OCI-LY7 (cell line): ENCODE data around the gene AGMAT. TPM values are rescaled to one million over a fixed set of nuclear protein-coding genes. Genes with fewer than 3 reads are reported as not detected.

Source experiments
- BruUV-seq: library from RNA; stranded (reverse); fragments of 400-500 nt; replicated peaks from 2 replicates; lab custom pipeline; 2021; lab: Mats Ljungman, UMichigan
- CTCF ChIA-PET: fragments of 300-600 bp; sonication (Branson Sonifier 250); formaldehyde crosslinking; loops from one replicate; lab custom pipeline; 2022; ENCODE audit warnings: antibody characterized with exemption; ENCODE audit not compliant: unreplicated experiment; lab: Charles Lee
- POLR2A ChIA-PET: fragments of 300-600 bp; sonication (Branson Sonifier 250); formaldehyde crosslinking; loops from one replicate; lab custom pipeline; 2022; ENCODE audit warnings: antibody characterized with exemption; lab: Charles Lee
- DNase-seq: peaks from one replicate; pipeline ENCODE4 v3.0.0-alpha.2; 2015; ENCODE audit warnings: low spot score
- H2AFZ ChIP-seq: fragments of 200-600 bp; sonication (generic), shearing (Covaris generic); 2 replicates; pipeline ENCODE4 v1.6.1; 2014; ENCODE audit warnings: mild to moderate bottlenecking, antibody characterized with exemption, low read length, moderate library complexity
- H3K27ac ChIP-seq: fragments of 200-600 bp; sonication (generic); 2 replicates; pipeline ENCODE4 v1.5.1; 2014; ENCODE audit warnings: mixed run types, low read depth, mild to moderate bottlenecking, moderate library complexity, low read length, inconsistent platforms; ENCODE audit not compliant: poor library complexity, severe bottlenecking
- H3K36me3 ChIP-seq: fragments of 200-600 bp; sonication (generic); 2 replicates; pipeline ENCODE4 v1.6.1; 2014; ENCODE audit warnings: mild to moderate bottlenecking, antibody characterized with exemption, low read length, moderate library complexity, mixed read lengths; ENCODE audit not compliant: insufficient read depth
- H3K4me1 ChIP-seq: fragments of 200-600 bp; sonication (generic); 2 replicates; pipeline ENCODE4 v1.5.1; 2014; ENCODE audit warnings: mild to moderate bottlenecking, low read length; ENCODE audit not compliant: insufficient read depth, poor library complexity, severe bottlenecking
- H3K4me2 ChIP-seq: fragments of 200-600 bp; sonication (generic); 2 replicates; pipeline ENCODE4 v1.6.1; 2014; ENCODE audit warnings: mild to moderate bottlenecking, low read length
- H3K4me3 ChIP-seq: fragments of 200-600 bp; sonication (generic); 2 replicates; pipeline ENCODE4 v1.5.1; 2014; ENCODE audit warnings: mild to moderate bottlenecking, low read depth, low read length; ENCODE audit not compliant: poor library complexity, severe bottlenecking
- H3K79me2 ChIP-seq: fragments of 200-600 bp; sonication (generic); 2 replicates; pipeline ENCODE4 v1.6.1; 2016; ENCODE audit warnings: low read depth, mild to moderate bottlenecking, low read length, moderate library complexity, mixed read lengths; ENCODE audit not compliant: insufficient read depth
- H3K9me2 ChIP-seq: fragments of 200-600 bp; sonication (generic); 2 replicates; pipeline ENCODE4 v1.6.1; 2016; ENCODE audit warnings: mild to moderate bottlenecking, low read length, mixed read lengths; ENCODE audit not compliant: insufficient read depth
- H3K9me3 ChIP-seq: fragments of 200-600 bp; sonication (generic); 2 replicates; pipeline ENCODE4 v1.6.1; 2014; ENCODE audit warnings: mild to moderate bottlenecking, mixed run types, low read length, mixed read lengths
- H4K20me1 ChIP-seq: fragments of 200-600 bp; sonication (generic); 2 replicates; pipeline ENCODE4 v1.6.1; 2014; ENCODE audit warnings: mild to moderate bottlenecking, antibody characterized with exemption, low read length, moderate library complexity, mixed read lengths; ENCODE audit not compliant: insufficient read depth
- EZH2phosphoT487 ChIP-seq: fragments of 200-600 bp; sonication (generic); IDR thresholded peaks from 2 replicates; pipeline ENCODE4 v1.6.1; 2018; ENCODE audit warnings: low read depth, borderline replicate concordance, mild to moderate bottlenecking, mixed run types, antibody characterized with exemption, low read length, moderate library complexity, mixed read lengths
- intact Hi-C: fragments of 100-400 bp; cut with micrococcal nuclease; formaldehyde crosslinking; loops from one replicate; pipeline ENCODE4 v1.10.0; 2022; ENCODE audit not compliant: unreplicated experiment
- total RNA-seq, 2 experiments: library from RNA; depleted of rRNA in 1 of 2; stranded (reverse); fragments of >200 nt in 1 of 2; shearing (Covaris generic) in 1 of 2; gene quantifications; 2 replicates each; pipeline ENCODE4 v1.2.3, GENCODE V29; 2014 to 2022
- TF ChIP-seq, protein P1 (sequence below): fragments of 200-600 bp; sonication (generic); conservative IDR thresholded peaks from 2 replicates; pipeline ENCODE4 v1.5.1; 2014; ENCODE audit warnings: mild to moderate bottlenecking, antibody characterized with exemption, low read length, moderate library complexity, mixed read lengths

The AGMAT gene
- total RNA-seq, 2 experiments from 2014 or later: 0.29 to 0.54 TPM

DNA sequence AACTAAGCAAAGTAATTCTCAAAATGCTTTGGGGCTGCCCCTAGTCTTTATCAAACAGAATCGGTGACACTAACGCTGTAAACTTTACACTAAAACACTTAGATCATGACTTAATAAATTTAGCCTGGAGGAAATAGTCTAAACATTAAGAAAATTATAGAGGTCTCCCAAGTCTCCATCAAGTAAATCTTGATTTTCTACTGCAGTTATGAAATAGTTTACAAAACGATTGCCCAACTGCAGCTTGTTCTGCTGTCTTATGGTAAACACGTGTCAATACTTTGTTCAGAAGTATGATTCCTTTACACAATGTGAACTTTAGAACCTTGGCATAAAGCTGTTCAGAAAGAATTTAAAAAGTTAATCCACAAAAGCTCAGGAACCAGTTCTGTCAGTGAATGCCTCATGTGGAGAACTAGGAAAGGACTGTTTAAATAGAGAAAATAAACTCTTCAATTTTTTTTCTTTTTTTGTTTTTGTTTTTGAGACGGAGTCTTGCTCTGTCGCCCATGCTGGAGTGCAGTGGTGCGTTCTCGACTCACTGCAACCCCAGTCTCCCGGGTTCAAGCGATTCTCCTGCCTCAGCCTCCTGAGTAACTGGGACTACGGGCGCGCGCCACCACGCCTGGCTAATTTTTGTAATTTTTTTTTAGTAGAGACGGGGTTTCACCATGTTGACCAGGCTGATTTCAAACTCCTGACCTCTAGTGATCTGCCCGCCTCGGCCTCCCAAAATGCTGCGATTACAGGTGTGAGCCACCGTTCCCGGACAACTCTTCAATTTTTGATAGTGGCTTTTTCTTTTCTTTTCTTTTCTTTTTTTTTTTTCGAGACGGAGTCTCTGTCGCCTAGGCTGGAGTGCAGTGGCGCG, 34.0 kb upstream of the AGMAT start:
- Histone ChIP-seq H3K79me2 (peaks cover 66% of the 10 kb centered on the region), H3K36me3 (peaks cover 36% of the 10 kb centered on the region), H3K9me3 (no peaks in the 10 kb centered on the region), H3K27ac (peak overlapping the region; percentile 71), H3K4me3 (peak overlapping the region; percentile 99), H2AFZ (no peak overlapping the region; the same call in 1 of the 2 replicates), H4K20me1 (peaks cover 12% of the 10 kb centered on the region; the same call in 1 of the 2 replicates), H3K4me2 (peak overlapping the region; percentile 92), H3K4me1 (peaks cover 28% of the 10 kb centered on the region), H3K9me2 (no peaks in the 10 kb centered on the region)
- POLR2A ChIA-PET: interaction anchor here (0.7 to 1.6 kb wide), 7 partner anchors 8 to 78 kb away, joined by 3 to 10 read pairs (median 4); no protein-coding TSS in a partner anchor
- no peak for DNase-seq
- intact Hi-C loops: loop anchor here (1.0 kb wide), 1 partner anchor 48 kb away; no protein-coding TSS in a partner anchor
- CTCF ChIA-PET: no interaction called here
- TF ChIP-seq, protein P1, sequence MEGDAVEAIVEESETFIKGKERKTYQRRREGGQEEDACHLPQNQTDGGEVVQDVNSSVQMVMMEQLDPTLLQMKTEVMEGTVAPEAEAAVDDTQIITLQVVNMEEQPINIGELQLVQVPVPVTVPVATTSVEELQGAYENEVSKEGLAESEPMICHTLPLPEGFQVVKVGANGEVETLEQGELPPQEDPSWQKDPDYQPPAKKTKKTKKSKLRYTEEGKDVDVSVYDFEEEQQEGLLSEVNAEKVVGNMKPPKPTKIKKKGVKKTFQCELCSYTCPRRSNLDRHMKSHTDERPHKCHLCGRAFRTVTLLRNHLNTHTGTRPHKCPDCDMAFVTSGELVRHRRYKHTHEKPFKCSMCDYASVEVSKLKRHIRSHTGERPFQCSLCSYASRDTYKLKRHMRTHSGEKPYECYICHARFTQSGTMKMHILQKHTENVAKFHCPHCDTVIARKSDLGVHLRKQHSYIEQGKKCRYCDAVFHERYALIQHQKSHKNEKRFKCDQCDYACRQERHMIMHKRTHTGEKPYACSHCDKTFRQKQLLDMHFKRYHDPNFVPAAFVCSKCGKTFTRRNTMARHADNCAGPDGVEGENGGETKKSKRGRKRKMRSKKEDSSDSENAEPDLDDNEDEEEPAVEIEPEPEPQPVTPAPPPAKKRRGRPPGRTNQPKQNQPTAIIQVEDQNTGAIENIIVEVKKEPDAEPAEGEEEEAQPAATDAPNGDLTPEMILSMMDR: no peak
- TF ChIP-seq EZH2phosphoT487: no peak
- BruUV-seq: TSS peak; percentile 80

DNA sequence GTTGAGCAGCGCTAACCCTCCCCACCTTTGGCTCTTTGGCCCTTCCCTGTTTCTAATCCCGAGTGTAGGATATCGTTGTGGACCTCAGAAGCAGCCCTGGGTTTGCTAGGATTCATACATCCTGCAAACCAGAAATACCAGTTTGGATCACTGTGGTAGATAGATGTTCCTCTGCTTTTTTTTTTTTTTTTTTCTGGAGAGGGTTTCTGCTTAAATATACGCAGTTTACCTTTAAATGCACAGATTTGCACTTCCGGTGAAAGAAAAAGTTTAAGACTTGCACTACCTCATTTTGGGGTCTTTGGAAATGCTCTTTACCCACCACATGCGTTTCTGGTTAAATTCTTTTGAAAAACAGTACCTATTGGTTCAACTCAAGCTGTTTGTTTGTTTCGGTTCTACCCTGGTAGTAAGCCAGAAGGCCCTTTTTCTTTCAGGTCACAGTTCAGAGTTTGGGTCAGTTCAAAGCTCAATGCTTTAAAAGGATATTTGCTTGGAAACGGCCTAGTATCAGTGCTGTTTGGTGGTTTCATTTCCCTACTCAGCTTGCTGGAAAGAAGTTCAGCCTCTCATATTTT, 33.3 kb upstream of the AGMAT start:
- Histone ChIP-seq H3K27ac (peak overlapping the region; percentile 71), H3K4me1 (peaks cover 28% of the 10 kb centered on the region), H3K4me3 (peak overlapping the region; percentile 99), H3K9me3 (no peaks in the 10 kb centered on the region), H4K20me1 (peaks cover 12% of the 10 kb centered on the region; the same call in 1 of the 2 replicates), H3K4me2 (peak overlapping the region; percentile 92), H2AFZ (peak overlapping the region; percentile 91; the same call in 1 of the 2 replicates), H3K79me2 (peaks cover 58% of the 10 kb centered on the region), H3K36me3 (peaks cover 36% of the 10 kb centered on the region), H3K9me2 (no peaks in the 10 kb centered on the region)
- TF ChIP-seq EZH2phosphoT487: no peak
- TF ChIP-seq, protein P1: no peak
- peak; percentile 48 for DNase-seq
- BruUV-seq: no TSS peak
- intact Hi-C loops: loop anchor here (1.0 kb wide), 1 partner anchor 47 kb away; no protein-coding TSS in a partner anchor
- CTCF ChIA-PET: interaction anchor here (0.7 kb wide), 1 partner anchor 79 kb away, joined by 3 read pairs; no protein-coding TSS in a partner anchor
- POLR2A ChIA-PET: interaction anchor here (0.6 to 1.6 kb wide), 10 partner anchors 9 to 97 kb away, joined by 3 to 10 read pairs (median 4); no protein-coding TSS in a partner anchor
